ENCODE results near the gene EYS. TPM values are rescaled to one million over a fixed set of nuclear protein-coding genes. Genes with fewer than 3 reads are reported as not detected.
"Not testable (repeated sequence)": the region's sequence is repeated elsewhere in the genome, so short reads cannot be mapped to it uniquely, and the experiment has no call there.

Gene EYS
- total RNA-seq, 5 donors from 2014 or later (not counting 1 experiment from before 2014, with no cell fraction given) = not detected

DNA sequence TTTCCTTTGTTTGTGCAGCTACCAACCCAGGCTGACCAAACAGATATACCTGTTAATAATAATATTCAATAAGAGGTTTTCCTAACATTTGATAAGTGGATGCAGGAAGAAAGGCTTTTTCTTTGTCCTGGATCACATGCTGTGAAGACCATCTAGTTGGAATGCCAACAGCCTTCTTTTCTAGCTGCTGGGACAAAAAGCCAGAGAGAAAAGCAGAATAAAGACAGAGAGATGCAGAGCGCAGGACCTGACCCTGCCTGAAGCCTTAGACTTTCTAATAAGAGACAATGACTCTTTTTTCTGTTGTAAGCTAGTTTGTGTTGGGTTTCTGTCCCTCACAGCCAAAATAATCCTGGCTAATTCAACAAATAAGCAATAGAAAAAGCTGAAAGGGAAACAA, 1763.2 kb downstream of the EYS start:
- no peak for ATAC-seq (replicated peaks in 1 of 4)
- no peak for DNase-seq
- H3K4me1 Mint-ChIP-seq = no peaks in the 10 kb centered on the region
- Histone ChIP-seq H3K9me3 (no peaks in the 10 kb centered on the region), H3K4me3 (ENCODE audit: control insufficient read depth in 1 of 2, extremely low read depth in 1 of 2, low read length in 1 of 2) (no peak overlapping the region), H3K4me1 (ENCODE audit: control insufficient read depth in 1 of 2, extremely low read depth in 1 of 2, insufficient read depth in 2 of 2, low read length in 2 of 2) (no peaks in the 10 kb centered on the region), H3K36me3 (ENCODE audit: control insufficient read depth in 2 of 2, extremely low read depth in 1 of 2, insufficient read depth in 1 of 2, low read length in 1 of 2) (no peaks in the 10 kb centered on the region), H3K27ac (ENCODE audit: low read length) (no peak overlapping the region), H3K27me3 (replicated peaks in 1 of 2; ENCODE audit: control insufficient read depth in 2 of 2, extremely low read depth in 1 of 2, insufficient read depth in 2 of 2, low read length in 1 of 2) (no peaks in the 10 kb centered on the region)
- H3K27me3 Mint-ChIP-seq = no peaks in the 10 kb centered on the region
- no CpG with 5 or more reads among the region's 1 CpG for WGBS (ENCODE audit: insufficient coverage)
- peaks cover 0 to 3% (median 3%) of the 10 kb centered on the region in 3 donors for H3K9me3 Mint-ChIP-seq
- H3K27ac Mint-ChIP-seq = no peak overlapping the region
- H3K4me3 Mint-ChIP-seq = no peak overlapping the region
- POLR2A ChIA-PET = no interaction called here
- H3K36me3 Mint-ChIP-seq = no peaks in the 10 kb centered on the region
- CTCF ChIA-PET = no interaction called here

DNA sequence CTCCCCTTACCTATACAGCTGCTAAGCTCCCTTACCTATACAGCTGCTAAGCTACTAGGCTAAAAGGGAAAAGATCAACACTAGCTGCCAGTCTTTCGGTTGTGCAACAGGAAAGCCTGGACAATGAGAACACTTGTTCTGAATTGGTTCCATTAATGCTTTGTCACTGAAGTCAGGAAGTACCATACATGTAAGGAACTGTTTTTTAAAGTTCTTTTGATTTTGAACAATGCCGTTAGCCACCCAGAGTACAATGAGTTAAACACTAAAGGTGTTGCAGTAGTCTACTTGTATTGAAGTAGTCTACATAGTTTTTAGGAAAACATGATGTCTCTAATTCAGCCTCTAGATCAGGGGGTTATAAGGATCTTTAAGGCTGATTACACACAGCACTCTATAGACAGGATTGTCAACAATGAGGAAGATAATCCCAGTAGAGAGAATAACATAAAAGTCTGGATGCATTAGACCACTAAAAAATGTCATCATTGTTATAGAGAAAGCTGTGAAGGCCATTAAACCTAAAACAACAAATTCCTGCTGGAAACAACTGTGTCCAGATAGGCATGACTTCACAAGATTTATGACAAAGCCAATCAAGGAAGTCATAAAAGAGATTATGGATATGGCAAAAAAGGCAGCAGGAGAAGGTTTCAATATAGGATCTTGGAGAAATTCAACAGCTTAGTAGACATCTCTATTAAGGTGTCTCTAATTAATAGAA, 1765.1 kb downstream of the EYS start:
- Mint-ChIP-seq H3K27ac (no peak overlapping the region), H3K9me3 (peaks cover 0 to 3% (median 3%) of the 10 kb centered on the region in 3 donors), H3K36me3 (no peaks in the 10 kb centered on the region), H3K27me3 (no peaks in the 10 kb centered on the region), H3K4me3 (no peak overlapping the region), H3K4me1 (no peaks in the 10 kb centered on the region)
- no peak for DNase-seq
- Histone ChIP-seq H3K4me3 (ENCODE audit: control insufficient read depth in 1 of 2, extremely low read depth in 1 of 2, low read length in 1 of 2) (no peak overlapping the region), H3K27ac (ENCODE audit: low read length) (no peak overlapping the region), H3K9me3 (no peaks in the 10 kb centered on the region), H3K4me1 (ENCODE audit: control insufficient read depth in 1 of 2, extremely low read depth in 1 of 2, insufficient read depth in 2 of 2, low read length in 2 of 2) (no peaks in the 10 kb centered on the region), H3K27me3 (replicated peaks in 1 of 2; ENCODE audit: control insufficient read depth in 2 of 2, extremely low read depth in 1 of 2, insufficient read depth in 2 of 2, low read length in 1 of 2) (no peaks in the 10 kb centered on the region), H3K36me3 (ENCODE audit: control insufficient read depth in 2 of 2, extremely low read depth in 1 of 2, insufficient read depth in 1 of 2, low read length in 1 of 2) (no peaks in the 10 kb centered on the region)
- CTCF ChIA-PET = no interaction called here
- ATAC-seq (replicated peaks in 1 of 4) = no peak
- POLR2A ChIA-PET = no interaction called here
- no CpG with 5 or more reads among the region's 2 CpGs for WGBS (ENCODE audit: insufficient coverage)

DNA sequence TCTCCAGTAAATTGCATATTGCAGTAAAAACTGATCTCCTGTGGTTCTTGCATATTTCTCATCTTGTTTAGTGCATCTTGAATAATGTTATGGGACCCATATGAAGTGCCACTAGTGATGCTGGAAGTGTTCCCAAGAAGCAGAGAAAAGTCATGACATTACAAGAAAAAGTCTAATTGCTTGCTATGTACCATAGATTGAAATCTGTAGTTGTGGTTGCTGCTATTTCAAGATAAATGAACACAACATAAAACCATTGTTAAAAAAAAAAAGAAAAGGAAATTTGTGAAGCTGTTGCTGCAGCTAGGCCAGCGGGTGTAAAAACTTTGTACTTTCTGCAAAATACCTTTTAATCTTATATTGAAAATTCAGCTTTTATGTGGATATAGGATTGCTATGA, 1767.0 kb downstream of the EYS start:
- H3K9me3 Mint-ChIP-seq = peaks cover 0 to 2% (median 2%) of the 10 kb centered on the region in 3 donors
- H3K36me3 Mint-ChIP-seq = no peaks in the 10 kb centered on the region
- WGBS (ENCODE audit: insufficient coverage) = no CpG with 5 or more reads among the region's 1 CpG
- ChIA-PET POLR2A (no interaction called here), CTCF (no interaction called here)
- no peak overlapping the region for H3K27ac Mint-ChIP-seq
- Histone ChIP-seq H3K4me1 (ENCODE audit: control insufficient read depth in 1 of 2, extremely low read depth in 1 of 2, insufficient read depth in 2 of 2, low read length in 2 of 2) (no peaks in the 10 kb centered on the region), H3K36me3 (ENCODE audit: control insufficient read depth in 2 of 2, extremely low read depth in 1 of 2, insufficient read depth in 1 of 2, low read length in 1 of 2) (no peaks in the 10 kb centered on the region), H3K9me3 (no peaks in the 10 kb centered on the region), H3K4me3 (ENCODE audit: control insufficient read depth in 1 of 2, extremely low read depth in 1 of 2, low read length in 1 of 2) (no peak overlapping the region), H3K27ac (ENCODE audit: low read length) (no peak overlapping the region), H3K27me3 (replicated peaks in 1 of 2; ENCODE audit: control insufficient read depth in 2 of 2, extremely low read depth in 1 of 2, insufficient read depth in 2 of 2, low read length in 1 of 2) (no peaks in the 10 kb centered on the region)
- DNase-seq (no peak), ATAC-seq (replicated peaks in 1 of 4) (no peak)
- no peak overlapping the region for H3K4me3 Mint-ChIP-seq
- no peaks in the 10 kb centered on the region for H3K4me1 Mint-ChIP-seq
- H3K27me3 Mint-ChIP-seq = no peaks in the 10 kb centered on the region

DNA sequence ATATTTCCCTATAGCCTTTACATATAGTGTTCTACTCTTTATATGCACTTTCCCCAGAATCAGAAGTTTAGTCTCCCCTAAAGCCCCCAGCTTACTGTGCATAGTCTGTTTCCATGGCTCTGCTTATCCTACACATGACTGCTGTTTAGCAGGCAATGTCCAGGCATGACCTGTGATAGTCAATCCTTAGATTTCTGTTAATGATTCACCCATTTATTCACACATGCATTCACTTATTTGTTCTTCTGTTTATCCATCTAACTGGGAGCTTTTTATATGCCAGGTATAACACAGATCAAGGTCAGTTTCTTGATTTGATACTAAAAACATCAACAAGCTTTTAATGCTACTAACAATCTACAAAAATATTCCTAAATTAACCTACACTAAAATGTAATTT, 1770.6 kb downstream of the EYS start:
- H3K9me3 ChIP-seq = no peaks in the 10 kb centered on the region
- no peak for DNase-seq
- no peak overlapping the region for H3K4me3 ChIP-seq (ENCODE audit: control insufficient read depth in 1 of 2, extremely low read depth in 1 of 2, low read length in 1 of 2)
- H3K4me1 Mint-ChIP-seq = no peaks in the 10 kb centered on the region
- no peaks in the 10 kb centered on the region for H3K9me3 Mint-ChIP-seq
- H3K27ac Mint-ChIP-seq = no peak overlapping the region
- H3K27me3 Mint-ChIP-seq = no peaks in the 10 kb centered on the region
- no peak overlapping the region for H3K4me3 Mint-ChIP-seq
- H3K36me3 Mint-ChIP-seq = no peaks in the 10 kb centered on the region
- no peaks in the 10 kb centered on the region for H3K27me3 ChIP-seq (replicated peaks in 1 of 2; ENCODE audit: control insufficient read depth in 2 of 2, extremely low read depth in 1 of 2, insufficient read depth in 2 of 2, low read length in 1 of 2)
- ChIA-PET POLR2A (interaction anchor here in 1 of 2 donors (0.7 kb wide), 1 partner anchor 562 kb away, joined by 3 read pairs; no protein-coding TSS in a partner anchor), CTCF (interaction anchor here in 1 of 2 donors (0.6 kb wide), 1 partner anchor 40 kb away, joined by 8 read pairs; no protein-coding TSS in a partner anchor)
- H3K36me3 ChIP-seq (ENCODE audit: control insufficient read depth in 2 of 2, extremely low read depth in 1 of 2, insufficient read depth in 1 of 2, low read length in 1 of 2) = no peaks in the 10 kb centered on the region
- no peak for ATAC-seq (replicated peaks in 1 of 4)
- no peaks in the 10 kb centered on the region for H3K4me1 ChIP-seq (ENCODE audit: control insufficient read depth in 1 of 2, extremely low read depth in 1 of 2, insufficient read depth in 2 of 2, low read length in 2 of 2)
- no peak overlapping the region for H3K27ac ChIP-seq (ENCODE audit: low read length)

DNA sequence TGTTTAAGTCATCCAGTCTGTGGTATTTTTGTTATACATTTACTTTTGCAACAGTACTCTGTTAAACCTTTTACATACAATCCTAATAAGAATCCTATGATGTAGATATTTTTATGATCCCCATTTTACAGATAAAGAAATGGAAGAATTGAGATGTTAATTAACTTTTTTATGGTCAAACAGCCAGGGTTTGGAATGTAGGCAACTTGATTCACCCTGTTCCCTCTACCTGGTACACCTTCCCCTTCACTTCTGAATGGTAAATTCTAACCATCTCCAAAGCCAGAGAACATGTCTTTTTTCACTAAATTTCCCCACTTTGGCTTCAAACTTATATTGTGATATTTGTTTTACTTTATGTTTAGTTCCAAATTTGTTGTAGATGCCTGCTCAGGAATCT, 1771.3 kb downstream of the EYS start:
- POLR2A ChIA-PET = no interaction called here
- Mint-ChIP-seq H3K27me3 (no peaks in the 10 kb centered on the region), H3K9me3 (no peaks in the 10 kb centered on the region), H3K36me3 (no peaks in the 10 kb centered on the region), H3K27ac (no peak overlapping the region), H3K4me3 (no peak overlapping the region), H3K4me1 (no peaks in the 10 kb centered on the region)
- no peaks in the 10 kb centered on the region for H3K9me3 ChIP-seq
- no peak for ATAC-seq (replicated peaks in 1 of 4)
- CTCF ChIA-PET = no interaction called here
- no peaks in the 10 kb centered on the region for H3K36me3 ChIP-seq (ENCODE audit: control insufficient read depth in 2 of 2, extremely low read depth in 1 of 2, insufficient read depth in 1 of 2, low read length in 1 of 2)
- no peaks in the 10 kb centered on the region for H3K4me1 ChIP-seq (ENCODE audit: control insufficient read depth in 1 of 2, extremely low read depth in 1 of 2, insufficient read depth in 2 of 2, low read length in 2 of 2)
- no peak overlapping the region for H3K27ac ChIP-seq (ENCODE audit: low read length)
- no peak overlapping the region for H3K4me3 ChIP-seq (ENCODE audit: control insufficient read depth in 1 of 2, extremely low read depth in 1 of 2, low read length in 1 of 2)
- no peaks in the 10 kb centered on the region for H3K27me3 ChIP-seq (replicated peaks in 1 of 2; ENCODE audit: control insufficient read depth in 2 of 2, extremely low read depth in 1 of 2, insufficient read depth in 2 of 2, low read length in 1 of 2)
- no peak for DNase-seq

DNA sequence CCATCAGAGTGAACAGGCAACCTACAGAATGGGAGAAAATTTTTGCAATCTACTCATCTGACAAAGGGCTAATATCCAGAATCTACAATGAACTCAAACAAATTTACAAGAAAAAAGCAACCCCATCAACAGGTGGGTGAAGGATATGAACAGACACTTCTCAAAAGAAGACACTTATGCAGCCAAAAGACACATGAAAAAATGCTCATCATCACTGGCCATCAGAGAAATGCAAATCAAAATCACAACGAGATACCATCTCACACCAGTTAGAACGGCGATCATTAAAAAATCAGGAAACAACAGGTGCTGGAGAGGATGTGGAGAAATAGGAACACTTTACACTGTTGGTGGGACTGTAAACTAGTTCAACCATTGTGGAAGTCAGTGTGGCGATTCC, 1773.1 kb downstream of the EYS start:
- H3K4me3 ChIP-seq (ENCODE audit: control insufficient read depth in 1 of 2, extremely low read depth in 1 of 2, low read length in 1 of 2); H3K27ac ChIP-seq (ENCODE audit: low read length); ATAC-seq (replicated peaks in 1 of 4); H3K27ac Mint-ChIP-seq; CTCF ChIA-PET; H3K36me3 Mint-ChIP-seq; H3K4me3 Mint-ChIP-seq; DNase-seq; H3K27me3 ChIP-seq (replicated peaks in 1 of 2; ENCODE audit: control insufficient read depth in 2 of 2, extremely low read depth in 1 of 2, insufficient read depth in 2 of 2, low read length in 1 of 2); H3K27me3 Mint-ChIP-seq; H3K9me3 Mint-ChIP-seq; POLR2A ChIA-PET; H3K36me3 ChIP-seq (ENCODE audit: control insufficient read depth in 2 of 2, extremely low read depth in 1 of 2, insufficient read depth in 1 of 2, low read length in 1 of 2); H3K9me3 ChIP-seq; H3K4me1 ChIP-seq (ENCODE audit: control insufficient read depth in 1 of 2, extremely low read depth in 1 of 2, insufficient read depth in 2 of 2, low read length in 2 of 2); H3K4me1 Mint-ChIP-seq: not testable (repeated sequence)
- WGBS (ENCODE audit: insufficient coverage) = no CpG with 5 or more reads among the region's 4 CpGs

DNA sequence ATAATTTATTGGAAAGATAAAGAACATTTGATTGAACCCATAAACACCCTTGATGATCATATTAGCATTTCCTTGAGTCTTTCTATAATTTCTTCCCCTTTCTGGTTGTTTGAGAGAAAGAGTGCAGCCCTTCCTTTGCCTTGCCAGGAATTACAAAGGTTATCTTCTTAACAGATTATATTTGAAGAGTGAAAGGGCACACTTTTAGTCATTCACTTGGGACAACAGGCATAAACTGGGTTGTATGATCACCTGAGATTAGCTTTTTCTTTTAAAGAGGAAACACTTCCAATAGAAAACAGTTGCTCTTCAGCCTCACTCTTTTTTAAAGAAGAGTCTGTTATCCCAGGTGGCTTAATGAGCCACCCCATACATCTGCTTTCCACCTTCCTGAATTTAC, 1776.2 kb downstream of the EYS start:
- no peak overlapping the region for H3K27ac ChIP-seq (ENCODE audit: low read length)
- H3K27me3 ChIP-seq (replicated peaks in 1 of 2; ENCODE audit: control insufficient read depth in 2 of 2, extremely low read depth in 1 of 2, insufficient read depth in 2 of 2, low read length in 1 of 2) = no peaks in the 10 kb centered on the region
- H3K4me1 ChIP-seq (ENCODE audit: control insufficient read depth in 1 of 2, extremely low read depth in 1 of 2, insufficient read depth in 2 of 2, low read length in 2 of 2) = no peaks in the 10 kb centered on the region
- no peaks in the 10 kb centered on the region for H3K9me3 ChIP-seq
- Mint-ChIP-seq H3K27me3 (no peaks in the 10 kb centered on the region), H3K9me3 (no peaks in the 10 kb centered on the region), H3K4me1 (no peaks in the 10 kb centered on the region), H3K4me3 (no peak overlapping the region), H3K27ac (no peak overlapping the region), H3K36me3 (no peaks in the 10 kb centered on the region)
- CTCF ChIA-PET = no interaction called here
- no peak overlapping the region for H3K4me3 ChIP-seq (ENCODE audit: control insufficient read depth in 1 of 2, extremely low read depth in 1 of 2, low read length in 1 of 2)
- ATAC-seq (replicated peaks in 1 of 4) = no peak
- POLR2A ChIA-PET = no interaction called here
- no peak for DNase-seq
- no peaks in the 10 kb centered on the region for H3K36me3 ChIP-seq (ENCODE audit: control insufficient read depth in 2 of 2, extremely low read depth in 1 of 2, insufficient read depth in 1 of 2, low read length in 1 of 2)
